IgD-negative memory B cell (primary cell): Measurements from ENCODE around the gene KCNK10. TPM values are rescaled to one million over a fixed set of nuclear protein-coding genes. Genes with fewer than 3 reads are reported as not detected.

ENCODE experiments used
- H3K27ac Mint-ChIP-seq, 3 donors: one replicate each; pipeline ENCODE4 v1.8.0; 2020 to 2022; ENCODE audit warnings: mild to moderate bottlenecking in 3 of 3, mixed read lengths in 3 of 3, moderate library complexity in 1 of 3
- H3K27me3 Mint-ChIP-seq: one replicate; pipeline ENCODE4 v1.8.0; 2021; ENCODE audit warnings: mixed read lengths
- H3K36me3 Mint-ChIP-seq: one replicate; pipeline ENCODE4 v1.8.0; 2020; ENCODE audit warnings: mild to moderate bottlenecking, mixed read lengths
- H3K4me1 Mint-ChIP-seq, 3 donors: one replicate each; pipeline ENCODE4 v1.8.0; 2020 to 2022; ENCODE audit warnings: mixed read lengths in 3 of 3, mild to moderate bottlenecking in 1 of 3
- H3K4me3 Mint-ChIP-seq, 4 donors: one replicate each; pipeline ENCODE4 v1.8.0; 2020 to 2022; ENCODE audit warnings: mild to moderate bottlenecking in 4 of 4, mixed read lengths in 4 of 4, moderate library complexity in 3 of 4
- H3K9me3 Mint-ChIP-seq, 3 donors: one replicate each; pipeline ENCODE4 v1.8.0; 2020 to 2021; ENCODE audit warnings: mixed read lengths in 3 of 3, mild to moderate bottlenecking in 1 of 3
- polyA plus RNA-seq: library from polyadenylated mRNA; unstranded; fragments of 300-500 nt; fragmentation: Illumina TruSeq; gene quantifications from one replicate; pipeline ENCODE4 v1.2.3, GENCODE V29; 2021

The KCNK10 gene
- polyA plus RNA-seq = not detected

DNA sequence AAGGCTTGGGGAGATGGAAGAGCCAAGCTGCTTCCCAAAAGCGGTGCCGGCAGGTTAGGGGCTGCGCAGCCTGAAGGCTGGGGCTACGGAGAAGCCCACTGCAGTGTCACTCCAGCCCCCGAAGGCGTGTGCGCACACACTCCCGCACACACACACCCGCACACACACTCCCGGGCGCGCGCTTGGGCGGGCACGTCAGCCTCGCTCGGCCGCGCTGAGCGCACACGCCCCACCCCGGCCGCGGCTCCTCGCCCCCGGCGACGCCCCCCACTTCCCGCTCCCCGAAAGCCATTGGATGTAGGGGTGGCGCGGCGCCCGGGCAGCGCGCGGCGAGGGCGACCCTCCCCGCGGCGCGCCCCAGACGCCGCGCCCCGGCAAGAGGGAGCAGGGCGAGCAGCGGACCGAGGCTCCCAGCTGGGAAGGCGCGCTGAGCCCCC, at the start of gene KCNK10:
Gene KCNK10, minus strand, starts transcription at position 184 of the 437 bp plus-strand sequence. CDS start 471 bp downstream, outside the sequence.
- Mint-ChIP-seq H3K4me3 (peak within 1 kb of the TSS; percentile 81 to 89 (median 84)), H3K36me3 (no peaks in the 10 kb centered on the region), H3K9me3 (no peaks in the 10 kb centered on the region), H3K4me1 (peaks cover 0 to 3% (median 2%) of the 10 kb centered on the region in 3 donors), H3K27ac (no peak within 1 kb of the TSS), H3K27me3 (peaks cover 42% of the 10 kb centered on the region)

- Mint-ChIP-seq H3K4me3 (no peak overlapping the region), H3K27ac (no peak overlapping the region), H3K9me3 (peaks cover 0 to 9% (median 7%) of the 10 kb centered on the region in 3 donors), H3K4me1 (peaks cover 0 to 3% (median 0%) of the 10 kb centered on the region in 3 donors), H3K36me3 (no peaks in the 10 kb centered on the region), H3K27me3 (peaks cover 30% of the 10 kb centered on the region)
These were observed 46.4 kb upstream of the KCNK10 start for GRCh38 chr14:88369496-88369895.

DNA sequence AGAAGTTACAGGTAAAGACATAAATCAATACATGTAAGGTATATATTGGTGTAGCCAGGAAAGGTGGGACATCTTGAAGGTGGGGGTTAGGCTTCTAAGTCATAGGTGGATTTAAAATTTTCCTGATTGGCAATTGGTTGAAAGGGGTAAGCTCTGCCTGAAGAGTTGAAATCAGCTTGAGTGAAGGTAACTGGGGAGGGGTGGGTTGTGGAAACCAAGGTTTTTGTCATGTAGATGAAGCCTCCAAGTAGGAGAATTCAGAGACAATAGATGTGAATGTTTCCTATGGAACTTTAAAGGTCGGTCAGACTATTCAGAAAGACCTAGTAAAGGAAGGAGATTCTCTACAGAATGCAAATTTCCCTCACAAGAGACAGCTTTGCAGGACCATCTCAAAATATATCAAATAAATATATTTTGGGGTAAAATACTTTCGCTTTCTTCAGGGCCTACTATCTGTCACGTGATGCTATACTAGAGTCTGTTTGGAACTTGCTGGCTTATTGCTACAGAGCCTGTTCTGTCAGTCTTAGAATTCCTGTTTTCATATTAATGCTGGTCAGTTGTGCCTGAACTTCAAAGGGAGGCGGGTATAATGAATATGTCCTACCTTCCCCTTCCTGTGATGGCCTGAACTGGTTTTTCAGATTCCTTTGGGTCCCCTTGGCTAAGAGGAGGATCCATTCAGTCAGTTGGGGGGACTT, 41.8 kb upstream of the KCNK10 start:
- Mint-ChIP-seq H3K9me3 (peaks cover 4 to 11% (median 6%) of the 10 kb centered on the region in 3 donors), H3K27ac (peak overlapping the region in 1 of 3 donors; percentile 9), H3K4me3 (no peak overlapping the region), H3K27me3 (peaks cover 35% of the 10 kb centered on the region), H3K36me3 (peaks cover 3% of the 10 kb centered on the region), H3K4me1 (peaks cover 0 to 1% (median 0%) of the 10 kb centered on the region in 3 donors)

DNA sequence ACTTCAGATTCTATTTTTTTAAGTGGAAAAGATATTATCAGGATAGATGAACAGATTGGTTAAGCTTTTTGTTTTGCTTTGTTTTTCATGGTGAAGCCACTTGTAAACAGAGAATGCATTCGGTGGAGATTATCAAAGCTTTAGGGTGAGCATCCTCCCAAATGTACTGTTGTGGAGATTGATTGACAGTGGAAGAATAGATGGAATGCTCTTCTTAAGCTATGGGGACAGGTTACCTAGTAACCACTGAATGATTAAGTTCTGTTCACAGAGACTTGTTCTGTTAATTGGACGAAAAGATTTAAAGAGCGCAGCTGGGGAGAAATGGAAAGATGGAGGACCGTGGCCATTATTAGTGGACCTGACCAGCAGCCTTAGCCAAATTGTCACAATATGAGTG, 40.6 kb upstream of the KCNK10 start:
- Mint-ChIP-seq H3K4me1 (peaks cover 0 to 1% (median 0%) of the 10 kb centered on the region in 3 donors), H3K4me3 (no peak overlapping the region), H3K27me3 (peaks cover 24% of the 10 kb centered on the region), H3K9me3 (peaks cover 4 to 11% (median 4%) of the 10 kb centered on the region in 3 donors), H3K27ac (no peak overlapping the region), H3K36me3 (peaks cover 3% of the 10 kb centered on the region)

GRCh38 chr14:88359500-88359899, 36.4 kb upstream of the KCNK10 start:
- peaks cover 13% of the 10 kb centered on the region for H3K27me3 Mint-ChIP-seq
- no peak overlapping the region for H3K4me3 Mint-ChIP-seq
- H3K4me1 Mint-ChIP-seq = no peaks in the 10 kb centered on the region
- no peak overlapping the region for H3K27ac Mint-ChIP-seq
- H3K36me3 Mint-ChIP-seq = peaks cover 3% of the 10 kb centered on the region
- peaks cover 2 to 11% (median 8%) of the 10 kb centered on the region in 3 donors for H3K9me3 Mint-ChIP-seq

DNA sequence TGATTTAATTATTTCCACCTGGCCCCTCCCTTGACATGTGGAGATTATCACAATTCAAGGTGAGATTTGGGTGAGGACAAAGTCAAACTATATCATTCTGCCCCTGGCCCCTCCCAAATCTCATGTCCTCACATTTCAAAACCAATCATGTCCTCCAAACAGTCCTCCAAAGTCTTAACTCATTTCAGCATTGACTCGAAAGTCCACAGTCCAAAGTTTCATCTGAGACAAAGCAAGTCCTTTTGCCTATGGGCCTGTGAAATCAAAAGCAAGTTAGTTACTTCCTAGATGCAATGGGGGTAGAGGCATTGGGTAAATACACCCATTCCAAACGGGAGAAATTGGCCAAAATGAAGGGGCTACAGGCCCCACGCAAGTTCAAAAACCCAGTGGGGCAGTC, 31.3 kb upstream of the KCNK10 start:
- no peak overlapping the region for H3K4me3 Mint-ChIP-seq
- no peaks in the 10 kb centered on the region for H3K4me1 Mint-ChIP-seq
- no peaks in the 10 kb centered on the region for H3K27me3 Mint-ChIP-seq
- H3K9me3 Mint-ChIP-seq = peaks cover 0 to 7% (median 0%) of the 10 kb centered on the region in 3 donors
- H3K27ac Mint-ChIP-seq = no peak overlapping the region
- no peaks in the 10 kb centered on the region for H3K36me3 Mint-ChIP-seq

DNA sequence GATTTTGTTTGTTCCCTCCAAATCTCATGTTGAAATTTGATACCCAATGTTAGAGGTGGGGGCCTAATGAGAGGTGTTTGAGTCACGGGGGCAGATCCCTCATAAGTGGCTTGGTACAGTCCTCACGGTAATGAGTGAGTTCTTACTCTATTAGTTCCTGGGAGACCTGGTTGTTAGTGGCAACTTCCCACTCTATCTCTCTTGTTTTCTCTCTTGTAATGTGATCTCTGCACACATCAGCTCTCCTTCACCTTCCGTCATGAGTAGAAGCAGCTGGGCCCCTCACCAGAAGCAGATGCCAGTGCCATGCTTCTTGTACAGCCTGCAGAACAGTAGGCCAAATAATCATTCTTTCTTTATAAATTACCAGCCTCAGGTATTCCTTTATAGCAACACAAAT, 29.6 kb upstream of the KCNK10 start:
- H3K36me3 Mint-ChIP-seq = no peaks in the 10 kb centered on the region
- no peaks in the 10 kb centered on the region for H3K4me1 Mint-ChIP-seq
- no peak overlapping the region for H3K4me3 Mint-ChIP-seq
- no peak overlapping the region for H3K27ac Mint-ChIP-seq
- no peaks in the 10 kb centered on the region for H3K27me3 Mint-ChIP-seq
- peaks cover 0 to 3% (median 0%) of the 10 kb centered on the region in 3 donors for H3K9me3 Mint-ChIP-seq

GRCh38 chr14:88351966-88352691, 29.1 kb upstream of the KCNK10 start:
- H3K36me3 Mint-ChIP-seq = no peaks in the 10 kb centered on the region
- peaks cover 0 to 3% (median 0%) of the 10 kb centered on the region in 3 donors for H3K9me3 Mint-ChIP-seq
- H3K27ac Mint-ChIP-seq = no peak overlapping the region
- no peaks in the 10 kb centered on the region for H3K4me1 Mint-ChIP-seq
- no peak overlapping the region for H3K4me3 Mint-ChIP-seq
- H3K27me3 Mint-ChIP-seq = no peaks in the 10 kb centered on the region

DNA sequence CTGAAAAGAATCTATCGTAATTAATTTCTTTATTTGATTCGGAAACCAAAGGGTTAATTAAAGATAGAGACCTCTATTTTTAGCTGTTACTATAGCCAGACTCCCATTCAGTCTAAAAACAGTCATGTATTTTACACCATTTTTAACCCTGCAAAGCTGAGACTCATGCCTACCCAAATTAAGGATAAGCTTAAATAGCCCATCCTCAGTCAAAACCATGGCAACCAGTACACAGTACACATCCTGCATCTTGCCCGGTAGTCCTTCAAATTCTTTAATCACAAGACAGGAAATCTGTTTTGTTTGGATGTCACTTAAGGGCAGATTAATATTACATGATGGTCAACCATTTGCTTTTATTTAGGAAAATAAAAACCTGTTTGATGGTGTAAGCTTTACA, 25.5 kb upstream of the KCNK10 start:
- H3K27me3 Mint-ChIP-seq = peaks cover 3% of the 10 kb centered on the region

GRCh38 chr14:88346048-88346639, 23.1 kb upstream of the KCNK10 start:
- Mint-ChIP-seq H3K4me3 (no peak overlapping the region), H3K27me3 (peaks cover 3% of the 10 kb centered on the region), H3K4me1 (no peaks in the 10 kb centered on the region), H3K9me3 (no peaks in the 10 kb centered on the region), H3K27ac (no peak overlapping the region), H3K36me3 (no peaks in the 10 kb centered on the region)

More for the DNA sequence above, 25.5 kb upstream of the KCNK10 start:
- Mint-ChIP-seq H3K4me3 (no peak overlapping the region), H3K4me1 (no peaks in the 10 kb centered on the region), H3K9me3 (no peaks in the 10 kb centered on the region), H3K27ac (no peak overlapping the region), H3K36me3 (no peaks in the 10 kb centered on the region)

DNA sequence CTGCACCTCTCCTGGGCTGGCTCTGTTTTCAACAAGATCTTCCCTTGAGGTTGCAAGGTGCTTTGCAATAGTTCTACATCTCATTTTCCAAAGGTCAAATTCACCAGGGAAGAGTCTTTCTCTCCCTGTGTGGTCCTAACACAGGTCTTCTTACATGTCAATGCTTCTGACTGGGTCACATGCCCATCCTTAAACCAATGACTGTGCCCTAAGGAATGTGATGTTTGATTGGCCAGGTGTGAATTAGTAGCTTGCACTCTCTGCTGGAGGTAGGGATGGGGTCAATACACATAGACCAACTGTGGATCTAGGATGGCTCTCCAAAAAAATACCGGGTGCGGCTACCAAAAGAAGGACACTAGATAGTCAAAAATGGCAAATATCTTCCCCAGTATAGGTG, 19.9 kb upstream of the KCNK10 start:
- no peaks in the 10 kb centered on the region for H3K9me3 Mint-ChIP-seq

DNA sequence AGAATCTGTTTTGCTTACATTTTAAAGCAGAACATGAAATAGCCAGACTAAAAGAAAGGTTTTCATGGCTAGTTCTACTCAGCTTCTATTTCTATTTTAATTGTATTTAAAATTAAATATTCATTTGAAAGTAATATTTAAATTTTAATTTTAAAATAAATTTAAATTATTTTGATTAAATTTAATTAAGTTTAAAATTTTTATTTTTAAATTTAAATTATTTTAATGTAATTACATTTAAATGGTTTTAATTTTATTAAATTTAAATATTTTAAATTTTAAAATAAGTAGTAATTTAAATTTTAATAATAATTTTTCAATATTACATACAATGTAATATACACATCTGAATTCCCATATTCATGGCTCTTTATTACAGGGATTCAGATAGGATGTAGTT, 17.3 kb upstream of the KCNK10 start:
- no peaks in the 10 kb centered on the region for H3K36me3 Mint-ChIP-seq
- H3K27me3 Mint-ChIP-seq = peaks cover 6% of the 10 kb centered on the region
- H3K9me3 Mint-ChIP-seq = no peaks in the 10 kb centered on the region
- no peak overlapping the region for H3K27ac Mint-ChIP-seq
- no peak overlapping the region for H3K4me3 Mint-ChIP-seq
- H3K4me1 Mint-ChIP-seq = no peaks in the 10 kb centered on the region

More for the DNA sequence above, 19.9 kb upstream of the KCNK10 start:
- Mint-ChIP-seq H3K4me1 (no peaks in the 10 kb centered on the region), H3K4me3 (no peak overlapping the region), H3K36me3 (no peaks in the 10 kb centered on the region), H3K27ac (no peak overlapping the region), H3K27me3 (peaks cover 4% of the 10 kb centered on the region)

GRCh38 chr14:88333036-88333435, 10.0 kb upstream of the KCNK10 start:
- Mint-ChIP-seq H3K4me1 (no peaks in the 10 kb centered on the region), H3K27me3 (peaks cover 24% of the 10 kb centered on the region), H3K36me3 (no peaks in the 10 kb centered on the region), H3K4me3 (no peak overlapping the region), H3K27ac (no peak overlapping the region), H3K9me3 (peaks cover 0 to 2% (median 0%) of the 10 kb centered on the region in 3 donors)

DNA sequence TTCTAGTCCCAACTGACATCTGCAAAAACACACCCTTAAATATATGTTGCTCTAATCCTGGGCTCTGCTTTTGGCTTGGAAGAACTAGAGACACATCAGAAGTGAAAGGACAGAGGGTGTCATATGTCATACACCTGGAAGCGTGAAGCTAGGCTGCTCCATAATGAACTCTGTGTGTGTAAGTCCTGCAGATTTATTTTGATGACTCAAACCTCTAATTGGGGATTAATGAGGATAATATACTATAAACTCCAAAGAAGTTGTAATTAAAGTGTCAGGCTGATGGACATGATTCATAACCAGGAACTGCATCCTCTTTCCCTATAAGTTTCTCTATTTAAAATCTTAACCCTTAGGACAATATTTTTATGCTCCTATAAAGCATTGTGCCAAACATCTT, 4.4 kb upstream of the KCNK10 start:
- peak overlapping the region in 1 of 4 donors; percentile 13 for H3K4me3 Mint-ChIP-seq
- peaks cover 52% of the 10 kb centered on the region for H3K27me3 Mint-ChIP-seq
- H3K36me3 Mint-ChIP-seq = no peaks in the 10 kb centered on the region
- no peak overlapping the region for H3K27ac Mint-ChIP-seq
- H3K9me3 Mint-ChIP-seq = no peaks in the 10 kb centered on the region
- H3K4me1 Mint-ChIP-seq = peaks cover 0 to 3% (median 2%) of the 10 kb centered on the region in 3 donors
